Panc1 (cell line): ENCODE data around the gene NFU1.

ENCODE experiments used
- CTCF ChIP-seq: fragments of 450-650 bp; IDR thresholded peaks from 2 replicates; pipeline ENCODE4 v1.5.1; 2017; ENCODE audit warnings: mild to moderate bottlenecking
- POLR2AphosphoS5 ChIP-seq: IDR thresholded peaks from 2 replicates; pipeline ENCODE4 v1.6.1; 2012; ENCODE audit warnings: mild to moderate bottlenecking, low read depth, low read length, moderate library complexity

- TF ChIP-seq CTCF (no peak), POLR2AphosphoS5 (no peak)
Observed at GRCh38 chr2:69483696-69484095, 46.5 kb upstream of the NFU1 start.
